H1 (cell line): ENCODE data around the gene TXNRD2. TPM values are rescaled to one million over a fixed set of nuclear protein-coding genes. Genes with fewer than 3 reads are reported as not detected.

Experiments used
- CTCF ChIA-PET: fragments of 300-600 bp; sonication (Branson Sonifier 250); formaldehyde crosslinking; loops from one replicate; lab custom pipeline; 2021; ENCODE audit not compliant: partially characterized antibody; lab: Charles Lee
- POLR2A ChIA-PET: fragments of 300-600 bp; sonication (Branson Sonifier 250); formaldehyde crosslinking; loops from one replicate; lab custom pipeline; 2021; ENCODE audit warnings: inconsistent platforms; ENCODE audit not compliant: partially characterized antibody; lab: Charles Lee
- DNase-seq, 2 experiments: peaks; one replicate each; pipeline versions ENCODE4 v3.0.0 to v3.0.0-alpha.2; 2010 to 2022; ENCODE audit warnings: low spot score in 2 of 2, low read depth in 1 of 2, mixed read lengths in 1 of 2
- FAIRE-seq: peaks from 2 replicates; lab custom pipeline; 2011; peaks lifted over from hg19 to GRCh38; lab: Jason Lieb, UNC
- H2AFZ ChIP-seq: 2 replicates; pipeline ENCODE4 v1.8.1; 2012; ENCODE audit warnings: low read length, inconsistent platforms
- H2AK5ac ChIP-seq: 2 replicates; pipeline ENCODE4 v1.6.1; 2013; ENCODE audit warnings: low read depth, low read length
- H2BK120ac ChIP-seq: replicated peaks from 2 replicates; pipeline ENCODE3; 2013; ENCODE audit warnings: low read depth, low read length, inconsistent platforms
- H2BK12ac ChIP-seq: 2 replicates; pipeline ENCODE4 v1.6.1; 2013; ENCODE audit warnings: low read depth, low read length
- H2BK15ac ChIP-seq: 2 replicates; pipeline ENCODE4 v1.6.1; 2013; ENCODE audit warnings: low read length
- H2BK20ac ChIP-seq: 2 replicates; pipeline ENCODE4 v1.6.1; 2013; ENCODE audit warnings: low read length
- H2BK5ac ChIP-seq: 2 replicates; pipeline ENCODE4 v1.6.1; 2013; ENCODE audit warnings: low read depth, low read length
- H3K14ac ChIP-seq: 2 replicates; pipeline ENCODE4 v1.6.1; 2013; ENCODE audit warnings: inconsistent platforms; ENCODE audit not compliant: insufficient read length
- H3K18ac ChIP-seq: 2 replicates; pipeline ENCODE4 v1.6.1; 2013; ENCODE audit warnings: low read length; ENCODE audit errors: extremely low read depth
- H3K23ac ChIP-seq: 2 replicates; pipeline ENCODE4 v1.6.1; 2013; ENCODE audit warnings: inconsistent platforms; ENCODE audit not compliant: insufficient read length
- H3K23me2 ChIP-seq: 2 replicates; pipeline ENCODE4 v1.6.1; 2013; ENCODE audit warnings: low read depth, low read length
- H3K27ac ChIP-seq: 2 replicates; pipeline ENCODE4 v1.6.1; 2011; ENCODE audit warnings: low read depth, low read length, inconsistent platforms
- H3K27me3 ChIP-seq, 4 experiments: replicated peaks in 1 of 4; 1 replicate in 1 of 4; 2 replicates in 3 of 4; pipeline versions ENCODE4 v1.6.1 to v1.8.1; 2011 to 2013; ENCODE audit warnings: low read length in 3 of 4, mild to moderate bottlenecking in 3 of 4, inconsistent platforms in 2 of 4, mixed read lengths in 2 of 4, moderate library complexity in 1 of 4; ENCODE audit not compliant: control insufficient read depth in 3 of 4, insufficient read depth in 3 of 4; ENCODE audit errors: extremely low read depth in 1 of 4
- H3K36me3 ChIP-seq, 4 experiments: 2 replicates each; pipeline versions ENCODE4 v1.6.1 to v1.8.1; 2011 to 2013; ENCODE audit warnings: mild to moderate bottlenecking in 4 of 4, low read length in 3 of 4, moderate library complexity in 2 of 4, control low read depth in 1 of 4, inconsistent platforms in 1 of 4; ENCODE audit not compliant: insufficient read depth in 4 of 4, control insufficient read depth in 2 of 4
- H3K4ac ChIP-seq: replicated peaks from 2 replicates; pipeline ENCODE3; 2013; ENCODE audit warnings: low read length, low read depth, mixed read lengths, inconsistent platforms; ENCODE audit not compliant: insufficient read length
- H3K4me1 ChIP-seq, 4 experiments: replicated peaks in 1 of 4; 1 replicate in 1 of 4; 2 replicates in 3 of 4; pipeline versions ENCODE4 v1.6.1 to v1.8.1; 2011 to 2013; ENCODE audit warnings: low read length in 3 of 4, inconsistent platforms in 2 of 4, mixed read lengths in 1 of 4; ENCODE audit not compliant: insufficient read depth in 4 of 4, control insufficient read depth in 3 of 4
- H3K4me2 ChIP-seq, 2 experiments: 2 replicates each; pipeline versions ENCODE4 v1.6.1 to v1.8.1; 2011 to 2013; ENCODE audit warnings: low read depth in 2 of 2, low read length in 2 of 2, control low read depth in 1 of 2, inconsistent platforms in 1 of 2, mild to moderate bottlenecking in 1 of 2; ENCODE audit not compliant: insufficient read depth in 1 of 2
- H3K4me3 ChIP-seq, 4 experiments: fragments of 200-600, 300-600 bp in 1 of 4; sonication (generic), shearing (Covaris generic), sonication (Bioruptor Twin) in 1 of 4; 2 replicates each; pipeline versions ENCODE4 v1.5.1 to v1.8.1; 2011 to 2016; ENCODE audit warnings: low read length in 4 of 4, low read depth in 3 of 4, control low read depth in 2 of 4, inconsistent platforms in 2 of 4, mild to moderate bottlenecking in 2 of 4, mixed read lengths in 1 of 4, moderate library complexity in 1 of 4; ENCODE audit not compliant: insufficient read depth in 2 of 4; ENCODE audit errors: extremely low read depth in 1 of 4
- H3K56ac ChIP-seq: replicated peaks from 2 replicates; pipeline ENCODE3; 2013; ENCODE audit warnings: low read depth, mild to moderate bottlenecking, mixed read lengths, low read length, inconsistent platforms; ENCODE audit not compliant: insufficient read length
- H3K79me1 ChIP-seq: 2 replicates; pipeline ENCODE4 v1.6.1; 2013; ENCODE audit warnings: low read depth, low read length, control low read depth
- H3K79me2 ChIP-seq, 2 experiments: 2 replicates each; pipeline versions ENCODE4 v1.6.1 to v1.8.1; 2012 to 2013; ENCODE audit warnings: low read length in 2 of 2, mild to moderate bottlenecking in 2 of 2, inconsistent platforms in 1 of 2; ENCODE audit not compliant: insufficient read depth in 2 of 2, control insufficient read depth in 1 of 2
- H3K9ac ChIP-seq, 4 experiments: replicated peaks in 1 of 4; 1 replicate in 1 of 4; 2 replicates in 3 of 4; pipeline versions ENCODE4 v1.6.1 to v1.8.1; 2011 to 2013; ENCODE audit warnings: low read depth in 3 of 4, low read length in 3 of 4, control low read depth in 2 of 4, mild to moderate bottlenecking in 2 of 4, moderate library complexity in 2 of 4, inconsistent platforms in 1 of 4; ENCODE audit errors: extremely low read depth in 1 of 4
- H3K9me3 ChIP-seq, 2 experiments: 2 replicates each; pipeline versions ENCODE4 v1.6.1 to v1.8.1; 2012 to 2013; ENCODE audit warnings: mild to moderate bottlenecking in 2 of 2, moderate library complexity in 2 of 2, control low read depth in 1 of 2, inconsistent platforms in 1 of 2, low read depth in 1 of 2, low read length in 1 of 2, mixed read lengths in 1 of 2; ENCODE audit not compliant: insufficient read depth in 2 of 2
- H4K20me1 ChIP-seq, 2 experiments: replicated peaks in 1 of 2; 2 replicates each; pipeline versions ENCODE3 to v1.8.1; 2011 to 2013; ENCODE audit warnings: inconsistent platforms in 2 of 2, low read length in 2 of 2, mild to moderate bottlenecking in 1 of 2; ENCODE audit not compliant: insufficient read depth in 2 of 2, control insufficient read depth in 1 of 2
- H4K5ac ChIP-seq: 2 replicates; pipeline ENCODE4 v1.6.1; 2013; ENCODE audit warnings: low read length, low read depth, mixed read lengths, inconsistent platforms; ENCODE audit not compliant: insufficient read length
- H4K8ac ChIP-seq: 2 replicates; pipeline ENCODE4 v1.8.0; 2013; ENCODE audit warnings: mild to moderate bottlenecking, moderate library complexity, low read length, inconsistent platforms; ENCODE audit not compliant: insufficient read depth; ENCODE audit errors: extremely low read depth
- H4K91ac ChIP-seq: replicated peaks from 2 replicates; pipeline ENCODE3; 2013; ENCODE audit warnings: low read length, mixed read lengths, inconsistent platforms; ENCODE audit not compliant: insufficient read length
- GTF2F1 ChIP-seq: IDR thresholded peaks from 2 replicates; pipeline ENCODE4 v1.6.1; 2012; ENCODE audit warnings: low read depth, low read length, improper control_type of control experiment, borderline replicate concordance
- KDM1A ChIP-seq: fragments of 200-600, 300-600 bp; sonication (generic); IDR thresholded peaks from 2 replicates; pipeline ENCODE4 v1.7.1; 2016; ENCODE audit warnings: mild to moderate bottlenecking, low read length, borderline replicate concordance
- NANOG ChIP-seq: IDR thresholded peaks from 2 replicates; pipeline ENCODE4 v1.6.1; 2011; ENCODE audit warnings: low read length, low read depth, mild to moderate bottlenecking, inconsistent platforms; ENCODE audit not compliant: insufficient read depth, poor library complexity, severe bottlenecking
- PHF8 ChIP-seq: fragments of 200-600 bp; sonication (generic); conservative IDR thresholded peaks from 2 replicates; pipeline ENCODE4 v1.7.1; 2012; ENCODE audit warnings: low read depth, mild to moderate bottlenecking, inconsistent platforms, low read length, moderate library complexity
- SP2 ChIP-seq: IDR thresholded peaks from 2 replicates; pipeline ENCODE4 v1.6.1; 2012; ENCODE audit warnings: mild to moderate bottlenecking, low read length, inconsistent platforms
- SUZ12 ChIP-seq: fragments of 200-600 bp; sonication (generic); IDR thresholded peaks from 2 replicates; pipeline ENCODE4 v1.6.1; 2012; ENCODE audit warnings: mild to moderate bottlenecking, inconsistent platforms, low read length, moderate library complexity, mixed read lengths
- WGBS, 2 experiments: shearing (Covaris generic) in 1 of 2; methylation state at CpG; one replicate each; pipeline versions ENCODE4 v1.1.6 to v1.1.7; 2013 to 2015; ENCODE audit warnings: low lambda C conversion rate in 2 of 2, mixed read lengths in 2 of 2, inconsistent platforms in 1 of 2, low coverage in 1 of 2, missing lambda C conversion rate in 1 of 2; ENCODE audit not compliant: insufficient replicate concordance in 2 of 2, insufficient coverage in 1 of 2, insufficient read length in 1 of 2; ENCODE audit errors: extremely low coverage in 1 of 2, missing lambda C conversion rate in 1 of 2; 5-methylcytosine and 5-hydroxymethylcytosine counted together
- polyA plus RNA-seq, 7 experiments: library from polyadenylated mRNA; depleted of rRNA in 3 of 7; stranded (reverse) in 5 of 7; unstranded in 2 of 7; fragments of >200 nt in 5 of 7; fragments of 200-250 nt in 2 of 7; gene quantifications; 1 replicate in 5 of 7; 2 replicates in 1 of 7; 4 replicates in 1 of 7; pipeline versions ENCODE4 v1.2.1 to v1.2.3, GENCODE V29; 2011 to 2013; ENCODE audit warnings: missing spikeins in 2 of 7, mixed read lengths in 2 of 7
- total RNA-seq: library from RNA; stranded (reverse); fragmentation: NEBNext Ultra II Directional; extraction: Animal tissue kit (Norgen Biotek cat#: 25700); gene quantifications from 2 replicates; pipeline ENCODE4 v1.2.1, GENCODE V29; 2021

The TXNRD2 gene
- total and polyA plus RNA-seq, 2 of the 8 experiments (the other 6 are each of a cell fraction or from before 2014, with no cell fraction given) = 14.8 to 21.9 TPM

DNA sequence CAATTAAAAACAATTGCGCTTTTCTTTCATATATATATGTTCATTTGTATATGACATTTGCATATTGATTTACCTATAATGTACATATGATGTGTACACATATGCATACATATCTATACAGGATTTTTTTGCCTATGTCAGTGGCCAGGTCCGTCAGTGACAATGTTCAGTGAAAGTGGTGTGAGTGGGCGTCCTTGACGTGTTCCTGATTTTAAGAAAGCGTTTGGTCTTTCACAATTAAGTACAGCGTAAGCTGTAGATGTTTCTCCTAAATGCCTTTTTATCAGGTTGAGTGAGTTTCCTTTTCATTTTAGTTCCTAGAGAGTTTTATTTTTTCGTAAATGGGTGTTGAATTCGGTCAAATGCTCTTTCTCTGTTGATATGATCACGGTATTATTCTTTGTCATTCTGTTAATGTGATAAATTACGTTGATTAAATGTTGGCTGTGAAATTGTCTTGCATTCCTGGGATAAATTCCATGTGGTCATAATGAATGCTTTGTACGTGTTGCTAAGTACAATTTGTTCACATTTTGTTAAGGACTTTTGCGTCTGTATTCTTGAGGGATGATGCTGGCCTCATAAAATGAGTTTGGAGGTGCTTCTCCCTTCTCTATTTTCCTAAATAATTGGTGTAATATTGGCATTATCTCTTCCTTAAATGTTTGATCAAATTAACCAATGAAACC lies 76.3 kb downstream of the TXNRD2 start:
- H3K9me3 ChIP-seq = no peaks in the 10 kb centered on the region
- no peaks in the 10 kb centered on the region for H3K79me2 ChIP-seq
- no peak overlapping the region for H2BK5ac ChIP-seq
- H3K4ac ChIP-seq = no peak overlapping the region
- no peak overlapping the region for H3K23ac ChIP-seq
- CTCF ChIA-PET = interaction anchor here (1.0 to 1.8 kb wide), 2 partner anchors 24 to 45 kb away, joined by 3 to 5 read pairs; no protein-coding TSS in a partner anchor
- no peak overlapping the region for H4K5ac ChIP-seq
- H3K36me3 ChIP-seq = no peaks in the 10 kb centered on the region
- no peak overlapping the region for H2BK20ac ChIP-seq
- H2BK12ac ChIP-seq = no peak overlapping the region
- H3K56ac ChIP-seq = no peak overlapping the region
- H3K4me3 ChIP-seq = no peak overlapping the region
- no peak overlapping the region for H2AK5ac ChIP-seq
- H4K8ac ChIP-seq = no peak overlapping the region
- H3K23me2 ChIP-seq = no peaks in the 10 kb centered on the region
- DNase-seq (no peak), FAIRE-seq (no peak)
- no peak overlapping the region for H2BK15ac ChIP-seq
- H4K91ac ChIP-seq = no peak overlapping the region
- no peak overlapping the region for H2BK120ac ChIP-seq
- H3K79me1 ChIP-seq = no peaks in the 10 kb centered on the region; the same call in 1 of the 2 replicates
- WGBS, 2 experiments = 84% methylated on average over 12 of the region's 12 CpGs; no CpG with 5 or more reads in 1 of the 2 experiments
- no peaks in the 10 kb centered on the region for H3K27me3 ChIP-seq
- no peak overlapping the region for H3K9ac ChIP-seq
- POLR2A ChIA-PET = interaction anchor here (1.0 kb wide), 1 partner anchor 10 kb away, joined by 3 read pairs; the partner anchor contains the start of genes GNB1L and RTL10
- H4K20me1 ChIP-seq = no peaks in the 10 kb centered on the region
- TF ChIP-seq NANOG (no peak), PHF8 (no peak), KDM1A (no peak), SP2 (no peak), GTF2F1 (no peak), SUZ12 (no peak)
- H3K14ac ChIP-seq = no peak overlapping the region
- no peak overlapping the region for H3K18ac ChIP-seq
- H3K27ac ChIP-seq = no peak overlapping the region
- no peak overlapping the region for H3K4me2 ChIP-seq
- no peak overlapping the region for H2AFZ ChIP-seq
- H3K4me1 ChIP-seq = peaks cover 0 to 7% (median 4%) of the 10 kb centered on the region in 4 experiments; a peak in 4 of 7 replicates
